Hepatocyte (in vitro differentiated cells): ENCODE measurements around the gene PRR3.

Experiments
- EZH2 ChIP-seq: fragments of 200-600 bp; sonication (generic); IDR thresholded peaks from 2 replicates; pipeline ENCODE4 v1.6.1; 2016; ENCODE audit warnings: antibody characterized with exemption, mild to moderate bottlenecking, borderline replicate concordance
- TF ChIP-seq, protein P1 (sequence below): fragments of 200-600 bp; sonication (generic); IDR thresholded peaks from 2 replicates; pipeline ENCODE4 v1.5.1; 2016; ENCODE audit warnings: antibody characterized with exemption, mild to moderate bottlenecking; ENCODE audit not compliant: poor library complexity

DNA sequence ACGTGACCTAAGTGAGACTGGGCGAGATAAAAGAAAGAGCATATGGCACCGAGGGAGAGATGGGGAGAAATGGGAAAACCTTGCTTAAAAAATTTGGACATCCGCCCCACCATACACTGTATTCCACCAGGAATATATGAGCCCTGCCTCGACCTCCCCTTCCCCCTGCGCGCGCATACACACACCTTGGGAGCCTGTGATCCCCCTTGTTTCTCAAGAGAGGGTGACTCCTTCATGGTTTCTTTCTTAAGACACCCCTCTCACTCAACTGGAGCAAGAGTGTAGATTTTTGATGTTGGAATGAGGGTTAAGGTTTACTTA lies 14.6 kb downstream of the PRR3 start:
- TF ChIP-seq, protein P1, sequence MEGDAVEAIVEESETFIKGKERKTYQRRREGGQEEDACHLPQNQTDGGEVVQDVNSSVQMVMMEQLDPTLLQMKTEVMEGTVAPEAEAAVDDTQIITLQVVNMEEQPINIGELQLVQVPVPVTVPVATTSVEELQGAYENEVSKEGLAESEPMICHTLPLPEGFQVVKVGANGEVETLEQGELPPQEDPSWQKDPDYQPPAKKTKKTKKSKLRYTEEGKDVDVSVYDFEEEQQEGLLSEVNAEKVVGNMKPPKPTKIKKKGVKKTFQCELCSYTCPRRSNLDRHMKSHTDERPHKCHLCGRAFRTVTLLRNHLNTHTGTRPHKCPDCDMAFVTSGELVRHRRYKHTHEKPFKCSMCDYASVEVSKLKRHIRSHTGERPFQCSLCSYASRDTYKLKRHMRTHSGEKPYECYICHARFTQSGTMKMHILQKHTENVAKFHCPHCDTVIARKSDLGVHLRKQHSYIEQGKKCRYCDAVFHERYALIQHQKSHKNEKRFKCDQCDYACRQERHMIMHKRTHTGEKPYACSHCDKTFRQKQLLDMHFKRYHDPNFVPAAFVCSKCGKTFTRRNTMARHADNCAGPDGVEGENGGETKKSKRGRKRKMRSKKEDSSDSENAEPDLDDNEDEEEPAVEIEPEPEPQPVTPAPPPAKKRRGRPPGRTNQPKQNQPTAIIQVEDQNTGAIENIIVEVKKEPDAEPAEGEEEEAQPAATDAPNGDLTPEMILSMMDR, result no peak
- no peak for TF ChIP-seq EZH2
